ENCODE measurements around the gene SPAG16.

Gene SPAG16

GRCh38 chr2:214393796-214394195 lies 1109.5 kb downstream of the SPAG16 start:
- no peaks in the 10 kb centered on the region for H3K4me1 Mint-ChIP-seq (ENCODE audit: low read depth)
- H3K9me3 Mint-ChIP-seq: no peaks in the 10 kb centered on the region
- H3K36me3 Mint-ChIP-seq (ENCODE audit: low read depth): no peaks in the 10 kb centered on the region
- intact Hi-C loops (cut with micrococcal nuclease): no loop called here
- H3K27me3 Mint-ChIP-seq: no peaks in the 10 kb centered on the region
- H3K27ac Mint-ChIP-seq: no peak overlapping the region
- H3K4me3 Mint-ChIP-seq: no peak overlapping the region

- no peaks in the 10 kb centered on the region for H3K9me3 Mint-ChIP-seq
- H3K4me1 Mint-ChIP-seq (ENCODE audit: low read depth): no peaks in the 10 kb centered on the region
- H3K36me3 Mint-ChIP-seq (ENCODE audit: low read depth): no peaks in the 10 kb centered on the region
- no peak overlapping the region for H3K27ac Mint-ChIP-seq
- intact Hi-C loops (cut with micrococcal nuclease): no loop called here
- no peaks in the 10 kb centered on the region for H3K27me3 Mint-ChIP-seq
- no peak overlapping the region for H3K4me3 Mint-ChIP-seq
Observed at GRCh38 chr2:214395040-214395439, 1110.8 kb downstream of the SPAG16 start.

- H3K27me3 Mint-ChIP-seq: no peaks in the 10 kb centered on the region
- no peaks in the 10 kb centered on the region for H3K9me3 Mint-ChIP-seq
- intact Hi-C loops (cut with micrococcal nuclease): no loop called here
Observed at GRCh38 chr2:214401580-214401979, 1117.3 kb downstream of the SPAG16 start.

GRCh38 chr2:214410128-214410775 lies 1126.0 kb downstream of the SPAG16 start:
- no peaks in the 10 kb centered on the region for H3K36me3 Mint-ChIP-seq (ENCODE audit: low read depth)
- H3K27me3 Mint-ChIP-seq: no peaks in the 10 kb centered on the region
- no peaks in the 10 kb centered on the region for H3K4me1 Mint-ChIP-seq (ENCODE audit: low read depth)
- no peaks in the 10 kb centered on the region for H3K9me3 Mint-ChIP-seq
- no peak overlapping the region for H3K4me3 Mint-ChIP-seq
- no peak overlapping the region for H3K27ac Mint-ChIP-seq
- intact Hi-C loops (cut with micrococcal nuclease): no loop called here

More at GRCh38 chr2:214401580-214401979, 1117.3 kb downstream of the SPAG16 start:
- Mint-ChIP-seq H3K4me1 (ENCODE audit: low read depth) (no peaks in the 10 kb centered on the region), H3K4me3 (no peak overlapping the region), H3K27ac (no peak overlapping the region), H3K36me3 (ENCODE audit: low read depth) (no peaks in the 10 kb centered on the region)

- H3K4me1 Mint-ChIP-seq (ENCODE audit: low read depth): no peaks in the 10 kb centered on the region
- no peaks in the 10 kb centered on the region for H3K36me3 Mint-ChIP-seq (ENCODE audit: low read depth)
- intact Hi-C loops (cut with micrococcal nuclease): no loop called here
- no peak within 1 kb of the TSS for H3K4me3 Mint-ChIP-seq
- H3K27ac Mint-ChIP-seq: no peak within 1 kb of the TSS
- no peaks in the 10 kb centered on the region for H3K27me3 Mint-ChIP-seq
- no peaks in the 10 kb centered on the region for H3K9me3 Mint-ChIP-seq
Observed at GRCh38 chr2:214410918-214411554, 1126.8 kb downstream of the SPAG16 start, which contains the start of gene VWC2L. Gene VWC2L, plus strand, starts transcription at chr2:214411054. Its CDS starts 3,140 bp downstream, at chr2:214414194.

GRCh38 chr2:214412679-214413078 lies 1128.4 kb downstream of the SPAG16 start:
- no peak overlapping the region for H3K27ac Mint-ChIP-seq
- no peak overlapping the region for H3K4me3 Mint-ChIP-seq
- no peaks in the 10 kb centered on the region for H3K9me3 Mint-ChIP-seq
- H3K27me3 Mint-ChIP-seq: no peaks in the 10 kb centered on the region
- no peaks in the 10 kb centered on the region for H3K4me1 Mint-ChIP-seq (ENCODE audit: low read depth)
- intact Hi-C loops (cut with micrococcal nuclease): no loop called here
- H3K36me3 Mint-ChIP-seq (ENCODE audit: low read depth): no peaks in the 10 kb centered on the region

GRCh38 chr2:214436470-214436869 lies 1152.2 kb downstream of the SPAG16 start:
- no peak overlapping the region for H3K27ac Mint-ChIP-seq
- H3K36me3 Mint-ChIP-seq (ENCODE audit: low read depth): no peaks in the 10 kb centered on the region
- H3K4me3 Mint-ChIP-seq: no peak overlapping the region
- H3K9me3 Mint-ChIP-seq: no peaks in the 10 kb centered on the region
- intact Hi-C loops (cut with micrococcal nuclease): no loop called here
- H3K4me1 Mint-ChIP-seq (ENCODE audit: low read depth): no peaks in the 10 kb centered on the region
- no peaks in the 10 kb centered on the region for H3K27me3 Mint-ChIP-seq

GRCh38 chr2:214450118-214450894 lies 1166.0 kb downstream of the SPAG16 start:
- Mint-ChIP-seq H3K4me1 (ENCODE audit: low read depth) (no peaks in the 10 kb centered on the region), H3K27ac (no peak overlapping the region), H3K9me3 (no peaks in the 10 kb centered on the region), H3K36me3 (ENCODE audit: low read depth) (no peaks in the 10 kb centered on the region), H3K4me3 (no peak overlapping the region), H3K27me3 (no peaks in the 10 kb centered on the region)
- intact Hi-C loops (cut with micrococcal nuclease): no loop called here

- intact Hi-C loops (cut with micrococcal nuclease): no loop called here
- no peak overlapping the region for H3K27ac Mint-ChIP-seq
- no peaks in the 10 kb centered on the region for H3K9me3 Mint-ChIP-seq
Observed at GRCh38 chr2:214451516-214452275, 1167.4 kb downstream of the SPAG16 start.

More at GRCh38 chr2:214451516-214452275, 1167.4 kb downstream of the SPAG16 start:
- Mint-ChIP-seq H3K36me3 (ENCODE audit: low read depth) (no peaks in the 10 kb centered on the region), H3K4me1 (ENCODE audit: low read depth) (no peaks in the 10 kb centered on the region), H3K27me3 (no peaks in the 10 kb centered on the region), H3K4me3 (no peak overlapping the region)

All from dendritic cell treated with granulocyte-macrophage colony-stimulating factor and Interleukin-4, amounts not matched to agents 40 ng/mL and 50 ng/mL, for 4 days (primary cell).